WTC11 (cell line): ENCODE measurements around the gene KCNK18. TPM values are rescaled to one million over a fixed set of nuclear protein-coding genes. Genes with fewer than 3 reads are reported as not detected.

Experiments used
- ATAC-seq: fragments of 200-7000 bp; cut with Tn5 transposase; 2 replicates; pipeline ENCODE4 v1.10.0; 2021; ENCODE audit warnings: mild to moderate bottlenecking, moderate library complexity
- CTCF ChIA-PET: fragments of 300-600 bp; sonication (Branson Sonifier 250); formaldehyde crosslinking; loops from one replicate; lab custom pipeline; 2021; ENCODE audit warnings: antibody characterized with exemption; lab: Charles Lee
- POLR2A ChIA-PET: fragments of 350-600 bp; sonication (Branson Sonifier 250); formaldehyde crosslinking; loops from one replicate; lab custom pipeline; 2021; ENCODE audit warnings: antibody characterized with exemption; lab: Charles Lee
- DNase-seq: peaks from one replicate; pipeline ENCODE4 v3.0.0; 2021; ENCODE audit warnings: low spot score
- H3K27ac Mint-ChIP-seq: 2 replicates; pipeline ENCODE4 v1.8.0; 2021; ENCODE audit warnings: mixed read lengths
- H3K27me3 Mint-ChIP-seq: 2 replicates; pipeline ENCODE4 v1.8.0; 2021; ENCODE audit warnings: low read depth, mild to moderate bottlenecking, moderate library complexity, mixed read lengths
- H3K36me3 Mint-ChIP-seq: 2 replicates; pipeline ENCODE4 v1.8.0; 2021; ENCODE audit warnings: mixed read lengths
- H3K4me1 Mint-ChIP-seq: 2 replicates; pipeline ENCODE4 v1.8.0; 2022; ENCODE audit warnings: mixed read lengths
- H3K4me3 Mint-ChIP-seq: 2 replicates; pipeline ENCODE4 v1.8.0; 2021; ENCODE audit warnings: mild to moderate bottlenecking, moderate library complexity, mixed read lengths
- H3K9me3 Mint-ChIP-seq: 2 replicates; pipeline ENCODE4 v1.8.0; 2021; ENCODE audit warnings: mixed read lengths
- ELF4 ChIP-seq: sonication (generic); formaldehyde crosslinking; IDR thresholded peaks from 2 replicates; pipeline ENCODE4 v1.8.1; 2022; ENCODE audit warnings: low read depth, mild to moderate bottlenecking, moderate library complexity, missing genetic modification reagents
- HMGA2 ChIP-seq: fragments of 250-450 bp; sonication (Bioruptor Pico); IDR thresholded peaks from 2 replicates; pipeline ENCODE4 v1.4.0; 2021; ENCODE audit warnings: mild to moderate bottlenecking, moderate library complexity
- MXD4 ChIP-seq: fragments of 250-450 bp; sonication (Bioruptor Pico); IDR thresholded peaks from 2 replicates; pipeline ENCODE4 v1.8.0; 2021; ENCODE audit warnings: mild to moderate bottlenecking, moderate library complexity, borderline replicate concordance
- NR2C2 ChIP-seq: sonication (generic); formaldehyde crosslinking; IDR thresholded peaks from 2 replicates; pipeline ENCODE4 v1.8.0; 2022; ENCODE audit warnings: mild to moderate bottlenecking, missing genetic modification reagents
- OVOL2 ChIP-seq: fragments of 250-450 bp; sonication (Bioruptor Pico); IDR thresholded peaks from 2 replicates; pipeline ENCODE4 v1.9.0; 2021; ENCODE audit warnings: mild to moderate bottlenecking, borderline replicate concordance
- SMAD4 ChIP-seq: sonication (generic); formaldehyde crosslinking; IDR thresholded peaks from 2 replicates; pipeline ENCODE4 v1.8.0; 2022; ENCODE audit warnings: mild to moderate bottlenecking, missing genetic modification reagents
- TP53 ChIP-seq: sonication (generic); formaldehyde crosslinking; IDR thresholded peaks from 2 replicates; pipeline ENCODE4 v1.8.1; 2023; ENCODE audit warnings: mild to moderate bottlenecking, missing genetic modification reagents
- ZNF423 ChIP-seq: fragments of 250-450 bp; sonication (Bioruptor Pico); IDR thresholded peaks from 2 replicates; pipeline ENCODE4 v2.1.2; 2022; ENCODE audit warnings: mild to moderate bottlenecking, moderate library complexity
- total RNA-seq: library from RNA; stranded (reverse); gene quantifications from 3 replicates; pipeline ENCODE4 v1.2.3, GENCODE V29; 2021
- TF ChIP-seq, protein P1 (sequence below): sonication (generic); formaldehyde crosslinking; conservative IDR thresholded peaks from 2 replicates; pipeline ENCODE4 v1.8.1; 2022; ENCODE audit warnings: mild to moderate bottlenecking, missing genetic modification reagents
- TF ChIP-seq, protein P2 (sequence below): sonication (generic); formaldehyde crosslinking; IDR thresholded peaks from 2 replicates; pipeline ENCODE4 v1.8.0; 2022; ENCODE audit warnings: mild to moderate bottlenecking, missing genetic modification reagents
- TF ChIP-seq, protein P3 (sequence below): sonication (generic); formaldehyde crosslinking; IDR thresholded peaks from 2 replicates; pipeline ENCODE4 v1.8.1; 2023; ENCODE audit warnings: mild to moderate bottlenecking, missing genetic modification reagents
- TF ChIP-seq, protein P4 (sequence below): sonication (generic); formaldehyde crosslinking; IDR thresholded peaks from 2 replicates; pipeline ENCODE4 v1.8.1; 2022; ENCODE audit warnings: low read depth, mild to moderate bottlenecking, moderate library complexity, missing genetic modification reagents, borderline replicate concordance
- TF ChIP-seq, protein P5 (sequence below): sonication (generic); formaldehyde crosslinking; IDR thresholded peaks from 2 replicates; pipeline ENCODE4 v1.8.0; 2023; ENCODE audit warnings: mild to moderate bottlenecking, missing genetic modification reagents
- TF ChIP-seq, protein P6 (sequence below): fragments of 250-450 bp; sonication (Bioruptor Pico); conservative IDR thresholded peaks from 2 replicates; pipeline ENCODE4 v1.9.0; 2021; ENCODE audit warnings: mild to moderate bottlenecking

Gene KCNK18
- total RNA-seq, 1 experiment from 2014 or later, result not detected

DNA sequence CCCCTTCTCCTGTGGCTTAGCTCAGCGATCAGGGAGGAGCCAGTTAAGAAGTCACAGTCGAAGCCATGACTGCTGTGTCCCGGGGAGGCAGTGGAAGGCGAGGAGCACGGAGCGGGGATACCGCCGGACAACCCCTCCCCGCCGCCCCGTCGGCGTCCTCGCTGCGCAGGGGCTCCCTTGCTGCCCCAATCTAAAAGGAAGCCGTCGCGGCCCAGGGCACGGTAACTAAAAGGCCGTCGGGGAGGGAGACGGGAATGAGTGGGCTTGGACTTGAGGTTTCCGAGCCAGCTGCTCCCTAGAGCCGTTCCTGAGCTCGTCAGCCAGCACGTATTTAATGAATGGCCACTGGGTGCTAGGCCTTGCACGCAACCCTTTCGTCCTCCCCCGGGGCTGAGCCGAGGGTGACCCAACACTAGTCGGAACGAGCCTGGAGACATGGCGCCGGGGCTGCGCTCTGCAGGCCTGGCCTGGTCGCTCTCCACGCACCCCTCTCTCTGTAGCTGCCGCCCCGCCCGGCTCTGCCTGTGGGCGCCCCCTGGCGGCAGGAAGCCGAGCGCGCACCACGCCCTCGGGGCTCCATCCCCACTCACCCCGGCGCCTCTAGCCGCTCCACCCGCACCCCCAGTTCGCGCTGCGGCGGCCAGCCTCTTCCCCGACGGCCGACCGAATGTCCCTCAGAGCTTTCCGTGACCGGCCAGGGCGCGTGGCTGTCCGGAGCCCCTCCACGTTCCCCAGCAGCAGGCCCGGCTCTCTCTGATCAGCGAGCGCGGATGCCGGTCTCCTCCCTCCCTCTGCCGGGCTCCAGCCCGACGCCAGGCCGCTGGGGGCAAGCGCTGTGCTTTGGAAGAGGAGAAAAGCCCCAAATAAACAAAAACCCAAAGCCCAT is 29.3 kb upstream of the KCNK18 start (continued):
- TF ChIP-seq, protein P1, sequence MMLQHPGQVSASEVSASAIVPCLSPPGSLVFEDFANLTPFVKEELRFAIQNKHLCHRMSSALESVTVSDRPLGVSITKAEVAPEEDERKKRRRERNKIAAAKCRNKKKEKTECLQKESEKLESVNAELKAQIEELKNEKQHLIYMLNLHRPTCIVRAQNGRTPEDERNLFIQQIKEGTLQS (CRISPR knock-in tag), result no peak

DNA sequence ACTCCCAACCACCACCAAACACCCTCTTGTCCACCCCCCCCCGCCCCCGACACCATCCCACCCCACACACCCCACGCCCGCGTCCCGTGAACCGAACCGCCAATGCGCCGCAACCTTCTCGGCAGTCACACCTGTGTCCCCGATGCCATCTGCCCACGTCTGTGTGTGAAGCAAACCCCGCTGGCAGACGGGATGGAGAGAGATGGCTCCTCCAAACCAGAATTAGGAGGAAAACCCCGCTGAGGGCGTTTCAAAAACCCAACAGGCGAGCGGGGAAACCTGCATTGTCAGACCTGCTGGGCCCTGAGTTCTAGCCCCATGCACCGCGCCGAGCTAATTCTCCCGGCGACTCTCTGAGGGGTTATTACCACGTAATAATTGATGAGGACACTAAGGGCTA is 28.6 kb upstream of the KCNK18 start:
- H3K27ac Mint-ChIP-seq, result no peak overlapping the region
- DNase-seq (peak; percentile 38), ATAC-seq (no peak)
- H3K27me3 Mint-ChIP-seq, result peaks cover 100% of the 10 kb centered on the region
- H3K4me1 Mint-ChIP-seq, result peaks cover 35% of the 10 kb centered on the region
- POLR2A ChIA-PET, result interaction anchor here (0.5 kb wide), 1 partner anchor 29 kb away, joined by 3 read pairs; no protein-coding TSS in a partner anchor
- H3K36me3 Mint-ChIP-seq, result no peaks in the 10 kb centered on the region
- TF ChIP-seq, protein P2, sequence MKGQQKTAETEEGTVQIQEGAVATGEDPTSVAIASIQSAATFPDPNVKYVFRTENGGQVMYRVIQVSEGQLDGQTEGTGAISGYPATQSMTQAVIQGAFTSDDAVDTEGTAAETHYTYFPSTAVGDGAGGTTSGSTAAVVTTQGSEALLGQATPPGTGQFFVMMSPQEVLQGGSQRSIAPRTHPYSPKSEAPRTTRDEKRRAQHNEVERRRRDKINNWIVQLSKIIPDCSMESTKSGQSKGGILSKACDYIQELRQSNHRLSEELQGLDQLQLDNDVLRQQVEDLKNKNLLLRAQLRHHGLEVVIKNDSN (CRISPR knock-in tag), result no peak
- no peaks in the 10 kb centered on the region for H3K9me3 Mint-ChIP-seq
- CTCF ChIA-PET, result interaction anchor here (0.9 to 5.0 kb wide), 17 partner anchors 10 to 487 kb away, joined by 3 to 72 read pairs (median 7); no protein-coding TSS in a partner anchor
- H3K4me3 Mint-ChIP-seq, result peak overlapping the region; percentile 68

DNA sequence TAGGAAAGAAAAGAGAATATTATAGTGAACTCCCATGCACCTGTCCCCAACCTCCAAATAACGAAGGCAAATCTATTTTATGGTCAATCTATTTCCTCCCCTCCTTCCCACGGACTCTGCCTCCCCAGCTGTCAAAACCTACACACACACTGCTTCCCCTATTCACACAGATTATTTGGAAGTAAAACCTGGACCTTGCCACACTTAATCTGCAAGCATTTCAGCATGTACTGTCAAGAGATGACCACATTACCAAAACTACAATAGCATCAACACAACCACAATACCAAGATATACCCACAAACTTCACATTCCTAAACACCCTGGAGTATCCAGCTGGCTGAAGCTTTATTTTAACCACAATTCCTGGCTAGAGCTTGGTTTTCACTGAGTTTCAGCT is 27.8 kb upstream of the KCNK18 start:
- peaks cover 37% of the 10 kb centered on the region for H3K4me1 Mint-ChIP-seq
- peaks cover 100% of the 10 kb centered on the region for H3K27me3 Mint-ChIP-seq
- CTCF ChIA-PET, result interaction anchor here (0.8 to 4.8 kb wide), 8 partner anchors 10 to 373 kb away, joined by 3 to 72 read pairs (median 14); no protein-coding TSS in a partner anchor
- no peak for DNase-seq
- no peaks in the 10 kb centered on the region for H3K36me3 Mint-ChIP-seq
- H3K9me3 Mint-ChIP-seq, result no peaks in the 10 kb centered on the region
- POLR2A ChIA-PET, result no interaction called here
- H3K27ac Mint-ChIP-seq, result no peak overlapping the region
- TF ChIP-seq NR2C2 (CRISPR knock-in tag), result no peak
- TF ChIP-seq, protein P3, sequence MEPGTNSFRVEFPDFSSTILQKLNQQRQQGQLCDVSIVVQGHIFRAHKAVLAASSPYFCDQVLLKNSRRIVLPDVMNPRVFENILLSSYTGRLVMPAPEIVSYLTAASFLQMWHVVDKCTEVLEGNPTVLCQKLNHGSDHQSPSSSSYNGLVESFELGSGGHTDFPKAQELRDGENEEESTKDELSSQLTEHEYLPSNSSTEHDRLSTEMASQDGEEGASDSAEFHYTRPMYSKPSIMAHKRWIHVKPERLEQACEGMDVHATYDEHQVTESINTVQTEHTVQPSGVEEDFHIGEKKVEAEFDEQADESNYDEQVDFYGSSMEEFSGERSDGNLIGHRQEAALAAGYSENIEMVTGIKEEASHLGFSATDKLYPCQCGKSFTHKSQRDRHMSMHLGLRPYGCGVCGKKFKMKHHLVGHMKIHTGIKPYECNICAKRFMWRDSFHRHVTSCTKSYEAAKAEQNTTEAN (CRISPR knock-in tag), result no peak
- TF ChIP-seq, protein P4, sequence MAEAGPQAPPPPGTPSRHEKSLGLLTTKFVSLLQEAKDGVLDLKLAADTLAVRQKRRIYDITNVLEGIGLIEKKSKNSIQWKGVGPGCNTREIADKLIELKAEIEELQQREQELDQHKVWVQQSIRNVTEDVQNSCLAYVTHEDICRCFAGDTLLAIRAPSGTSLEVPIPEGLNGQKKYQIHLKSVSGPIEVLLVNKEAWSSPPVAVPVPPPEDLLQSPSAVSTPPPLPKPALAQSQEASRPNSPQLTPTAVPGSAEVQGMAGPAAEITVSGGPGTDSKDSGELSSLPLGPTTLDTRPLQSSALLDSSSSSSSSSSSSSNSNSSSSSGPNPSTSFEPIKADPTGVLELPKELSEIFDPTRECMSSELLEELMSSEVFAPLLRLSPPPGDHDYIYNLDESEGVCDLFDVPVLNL (CRISPR knock-in tag), result no peak
- TF ChIP-seq, protein P5, sequence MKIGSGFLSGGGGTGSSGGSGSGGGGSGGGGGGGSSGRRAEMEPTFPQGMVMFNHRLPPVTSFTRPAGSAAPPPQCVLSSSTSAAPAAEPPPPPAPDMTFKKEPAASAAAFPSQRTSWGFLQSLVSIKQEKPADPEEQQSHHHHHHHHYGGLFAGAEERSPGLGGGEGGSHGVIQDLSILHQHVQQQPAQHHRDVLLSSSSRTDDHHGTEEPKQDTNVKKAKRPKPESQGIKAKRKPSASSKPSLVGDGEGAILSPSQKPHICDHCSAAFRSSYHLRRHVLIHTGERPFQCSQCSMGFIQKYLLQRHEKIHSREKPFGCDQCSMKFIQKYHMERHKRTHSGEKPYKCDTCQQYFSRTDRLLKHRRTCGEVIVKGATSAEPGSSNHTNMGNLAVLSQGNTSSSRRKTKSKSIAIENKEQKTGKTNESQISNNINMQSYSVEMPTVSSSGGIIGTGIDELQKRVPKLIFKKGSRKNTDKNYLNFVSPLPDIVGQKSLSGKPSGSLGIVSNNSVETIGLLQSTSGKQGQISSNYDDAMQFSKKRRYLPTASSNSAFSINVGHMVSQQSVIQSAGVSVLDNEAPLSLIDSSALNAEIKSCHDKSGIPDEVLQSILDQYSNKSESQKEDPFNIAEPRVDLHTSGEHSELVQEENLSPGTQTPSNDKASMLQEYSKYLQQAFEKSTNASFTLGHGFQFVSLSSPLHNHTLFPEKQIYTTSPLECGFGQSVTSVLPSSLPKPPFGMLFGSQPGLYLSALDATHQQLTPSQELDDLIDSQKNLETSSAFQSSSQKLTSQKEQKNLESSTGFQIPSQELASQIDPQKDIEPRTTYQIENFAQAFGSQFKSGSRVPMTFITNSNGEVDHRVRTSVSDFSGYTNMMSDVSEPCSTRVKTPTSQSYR (CRISPR knock-in tag), result no peak
- no peak for TF ChIP-seq SMAD4
- no peak for TF ChIP-seq HMGA2
- TF ChIP-seq ELF4 (CRISPR knock-in tag), result no peak
- TF ChIP-seq OVOL2, result no peak
- TF ChIP-seq TP53 (CRISPR knock-in tag), result no peak
- TF ChIP-seq MXD4 (CRISPR knock-in tag), result no peak
- no peak for ATAC-seq
- H3K4me3 Mint-ChIP-seq, result no peak overlapping the region; the same call in 1 of the 2 replicates

DNA sequence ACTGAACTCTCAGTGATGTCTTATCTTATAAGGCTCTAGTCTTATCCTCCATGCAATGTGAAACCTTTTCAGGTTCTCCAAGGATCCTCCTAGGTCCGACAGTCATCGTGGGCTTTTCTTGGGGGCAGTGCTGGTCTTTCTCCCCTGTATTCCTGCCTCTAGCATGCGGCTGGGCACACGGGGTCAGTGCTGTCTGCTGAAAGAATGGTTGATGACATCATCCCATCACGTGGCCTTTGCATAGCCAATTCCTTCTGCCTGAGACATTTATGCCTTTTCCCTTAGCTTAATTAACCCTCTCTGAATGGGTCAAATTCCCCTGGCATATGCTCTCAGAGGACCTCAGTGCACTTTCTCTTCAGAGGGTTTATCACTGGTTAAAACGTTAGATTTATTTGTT is 27.0 kb upstream of the KCNK18 start:
- no peak overlapping the region for H3K27ac Mint-ChIP-seq
- CTCF ChIA-PET, result interaction anchor here (0.8 to 1.1 kb wide), 3 partner anchors 11 to 373 kb away, joined by 3 read pairs; no protein-coding TSS in a partner anchor
- H3K4me3 Mint-ChIP-seq, result no peak overlapping the region
- no peak for DNase-seq
- H3K4me1 Mint-ChIP-seq, result peaks cover 33% of the 10 kb centered on the region
- H3K27me3 Mint-ChIP-seq, result peaks cover 100% of the 10 kb centered on the region
- no peak for ATAC-seq
- POLR2A ChIA-PET, result no interaction called here
- H3K9me3 Mint-ChIP-seq, result no peaks in the 10 kb centered on the region
- H3K36me3 Mint-ChIP-seq, result no peaks in the 10 kb centered on the region
- TF ChIP-seq, protein P6, sequence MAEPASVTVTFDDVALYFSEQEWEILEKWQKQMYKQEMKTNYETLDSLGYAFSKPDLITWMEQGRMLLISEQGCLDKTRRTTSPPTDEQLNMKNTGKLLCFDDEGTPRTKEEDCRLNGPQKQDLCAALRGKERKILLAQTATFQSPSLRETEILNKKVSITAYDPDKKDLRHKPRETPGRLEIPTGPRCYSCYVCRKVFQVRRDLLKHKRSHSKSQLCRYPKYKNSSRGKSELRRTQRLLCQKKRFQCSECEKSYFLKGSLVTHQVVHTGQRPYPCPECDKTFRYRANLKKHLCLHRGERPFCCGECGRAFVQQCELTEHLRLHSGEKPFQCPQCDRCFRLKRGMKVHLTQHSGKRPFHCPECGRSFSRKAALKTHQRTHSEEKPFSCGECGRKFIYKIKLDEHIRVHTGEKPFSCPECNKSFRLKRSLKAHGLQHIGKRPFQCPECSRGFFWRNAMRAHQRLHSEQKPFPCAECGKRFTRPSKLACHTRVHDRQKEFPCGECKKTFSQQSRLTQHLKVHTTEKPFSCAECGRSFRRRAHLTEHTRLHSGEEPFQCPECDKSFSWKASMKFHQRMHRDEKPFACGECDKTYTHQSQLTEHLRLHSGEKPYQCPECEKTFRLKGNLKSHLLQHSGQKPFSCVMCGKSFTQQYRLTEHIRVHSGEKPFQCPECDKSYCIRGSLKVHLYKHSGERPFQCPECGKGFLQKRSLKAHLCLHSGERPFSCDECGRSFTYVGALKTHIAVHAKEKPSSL (CRISPR knock-in tag), result no peak
- TF ChIP-seq, protein P2 (CRISPR knock-in tag), result peak; percentile 86
- TF ChIP-seq NR2C2 (CRISPR knock-in tag) (no peak), ZNF423 (CRISPR knock-in tag) (no peak)
- TF ChIP-seq, protein P5 (CRISPR knock-in tag), result no peak
